Epithelial cell of esophagus (primary cell): Measurements from ENCODE around the gene SUGCT.

ENCODE experiments used
- DNase-seq: peaks from one replicate; pipeline ENCODE4 v3.0.0; 2010; ENCODE audit warnings: low read depth
- H3K4me3 ChIP-seq: 2 replicates; pipeline ENCODE4 v1.5.1; 2011; ENCODE audit warnings: mild to moderate bottlenecking, low read length, control low read depth
- CTCF ChIP-seq: IDR thresholded peaks from 2 replicates; pipeline ENCODE4 v1.5.1; 2011; ENCODE audit warnings: low read depth, mild to moderate bottlenecking, low read length, control low read depth, inconsistent platforms; ENCODE audit not compliant: insufficient read depth; ENCODE audit errors: missing control alignments

SUGCT gene

GRCh38 chr7:40808378-40808942 is 673.7 kb downstream of the SUGCT start:
- peak; percentile 42 for DNase-seq
- H3K4me3 ChIP-seq: no peak overlapping the region
- no peak for TF ChIP-seq CTCF

DNA sequence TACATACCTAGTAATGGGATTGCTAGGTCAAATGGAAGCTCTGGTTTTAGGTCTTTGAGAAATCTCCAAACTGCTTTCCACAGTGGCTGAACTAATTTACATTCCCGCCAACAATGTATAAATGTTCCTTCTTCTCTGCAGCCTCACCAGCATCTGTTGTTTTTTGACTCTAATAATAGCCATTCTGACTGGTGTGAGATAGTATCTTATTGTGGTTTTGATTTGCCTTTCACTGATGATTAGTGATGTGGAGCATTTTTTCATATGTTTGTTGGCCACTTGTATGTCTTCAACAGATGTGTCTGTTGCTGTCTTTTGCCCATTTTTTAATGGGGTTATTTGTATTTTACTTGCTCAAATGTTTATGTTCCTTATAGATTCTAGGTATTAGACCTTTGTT is 675.5 kb downstream of the SUGCT start:
- no peak overlapping the region for H3K4me3 ChIP-seq
- TF ChIP-seq CTCF: no peak
- DNase-seq: no peak

DNA sequence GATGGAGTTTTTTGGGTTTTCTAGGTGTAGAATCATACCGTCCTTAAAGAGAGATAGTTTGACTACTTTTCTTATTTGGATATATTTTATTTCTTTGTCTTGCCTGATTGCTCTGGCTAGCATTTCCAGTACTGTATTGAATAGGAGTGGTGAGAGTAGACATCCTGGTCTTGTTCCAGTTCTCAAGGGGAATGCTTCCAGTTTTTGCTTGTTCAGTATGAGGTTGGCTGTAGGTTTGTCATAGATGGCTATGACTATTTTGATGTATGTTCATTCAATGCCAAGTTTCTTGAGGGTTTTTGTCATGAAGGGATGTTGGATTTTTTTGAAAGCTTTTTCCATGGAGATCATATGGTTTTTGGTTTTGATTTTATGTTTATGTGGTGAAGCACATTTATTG is 676.9 kb downstream of the SUGCT start:
- DNase-seq: no peak
- TF ChIP-seq CTCF: no peak
- H3K4me3 ChIP-seq: no peak overlapping the region

DNA sequence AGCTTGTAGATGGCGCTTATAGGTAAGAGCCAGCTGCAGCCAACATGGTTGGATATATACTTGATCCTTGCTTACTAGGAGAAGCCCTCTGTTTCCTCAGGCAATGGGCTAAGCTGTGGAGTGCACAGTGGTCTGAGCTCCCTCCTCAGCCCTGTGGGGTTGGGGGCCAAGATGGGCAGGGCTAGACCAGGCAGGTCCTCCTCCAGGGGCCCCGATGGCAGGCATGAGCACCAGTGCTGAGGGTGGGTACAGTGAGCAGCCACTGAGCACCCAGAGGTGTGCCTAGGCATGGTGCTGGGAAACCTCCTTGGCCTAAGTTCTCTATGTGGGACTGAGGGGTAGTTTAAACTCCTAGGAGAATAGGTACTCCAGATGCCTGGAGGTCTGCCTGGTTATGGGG is 680.2 kb downstream of the SUGCT start:
- DNase-seq: no peak
- no peak overlapping the region for H3K4me3 ChIP-seq
- TF ChIP-seq CTCF: no peak

DNA sequence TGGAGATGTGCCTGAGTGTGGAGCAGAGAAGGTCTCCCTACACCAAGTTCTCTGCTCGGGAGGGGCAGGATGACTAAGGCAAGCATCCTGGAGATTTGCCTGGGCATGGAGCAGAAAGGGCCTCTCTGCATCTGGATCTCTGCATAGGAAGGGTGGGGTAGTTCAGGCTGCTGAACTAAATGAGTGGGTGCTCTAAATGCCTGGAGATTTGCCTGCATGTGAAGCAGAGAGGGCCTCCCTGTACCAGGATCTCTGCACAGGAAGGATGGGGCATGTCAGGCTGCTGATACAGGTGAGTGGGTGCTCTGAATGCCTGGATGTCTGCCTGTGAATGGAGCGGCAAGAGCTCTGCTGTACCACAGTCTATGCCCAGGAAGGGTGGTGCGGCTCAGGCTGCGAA is 680.7 kb downstream of the SUGCT start:
- TF ChIP-seq CTCF: no peak
- peak; percentile 92 for DNase-seq
- H3K4me3 ChIP-seq: peak overlapping the region; percentile 10

DNA sequence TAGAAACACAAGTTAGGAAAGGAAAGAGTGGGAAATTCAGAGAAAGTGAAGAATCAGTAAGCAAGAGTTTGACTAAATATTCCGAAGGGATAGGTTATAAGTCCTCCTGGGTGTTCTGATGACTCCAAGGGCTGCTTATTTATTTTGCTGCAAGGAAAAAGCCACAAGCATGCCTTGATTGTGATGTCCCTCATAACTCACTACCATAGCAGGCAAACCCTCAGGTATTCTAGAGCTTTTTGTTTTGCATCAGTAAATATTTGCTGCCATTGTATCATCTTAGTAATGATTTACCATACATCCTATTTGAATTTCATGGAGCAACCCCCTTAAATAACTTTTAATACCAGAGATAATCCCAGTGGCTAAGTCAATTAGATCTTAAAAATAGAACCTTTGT is 688.1 kb downstream of the SUGCT start:
- DNase-seq: no peak
- TF ChIP-seq CTCF: no peak
- H3K4me3 ChIP-seq: no peak overlapping the region

DNA sequence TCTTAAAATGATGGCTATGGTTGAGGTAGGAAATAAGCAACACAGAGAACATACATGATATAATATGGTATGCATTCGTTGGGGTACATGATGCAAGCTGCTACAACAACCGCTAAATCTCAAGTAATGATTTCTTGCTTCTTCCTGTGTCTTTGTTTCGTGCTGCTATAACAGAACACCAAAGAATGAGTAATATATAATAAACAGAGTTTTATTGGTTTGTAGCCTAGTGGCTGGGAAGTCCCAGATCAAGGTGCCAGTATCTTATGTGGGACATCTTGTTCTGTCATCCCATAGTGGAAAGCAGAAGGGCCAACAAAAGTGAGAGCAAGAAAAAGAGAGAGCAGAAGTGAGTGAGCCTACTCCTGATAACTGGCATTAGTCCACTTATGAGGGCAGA is 689.7 kb downstream of the SUGCT start:
- no peak for DNase-seq
- TF ChIP-seq CTCF: no peak

More for the DNA sequence above, 689.7 kb downstream of the SUGCT start:
- H3K4me3 ChIP-seq: no peak overlapping the region
